HL-60 (cell line): Measurements from ENCODE around the gene NME2.

Source experiments
- CTCF ChIP-seq: IDR thresholded peaks from one replicate; pipeline ENCODE4 v1.5.1; 2011; ENCODE audit warnings: low read length, control low read depth, inconsistent platforms; ENCODE audit not compliant: insufficient read depth
- REST ChIP-seq: IDR thresholded peaks from 2 replicates; pipeline ENCODE4 v1.6.1; 2012; ENCODE audit warnings: low read depth; ENCODE audit not compliant: insufficient replicate concordance

DNA sequence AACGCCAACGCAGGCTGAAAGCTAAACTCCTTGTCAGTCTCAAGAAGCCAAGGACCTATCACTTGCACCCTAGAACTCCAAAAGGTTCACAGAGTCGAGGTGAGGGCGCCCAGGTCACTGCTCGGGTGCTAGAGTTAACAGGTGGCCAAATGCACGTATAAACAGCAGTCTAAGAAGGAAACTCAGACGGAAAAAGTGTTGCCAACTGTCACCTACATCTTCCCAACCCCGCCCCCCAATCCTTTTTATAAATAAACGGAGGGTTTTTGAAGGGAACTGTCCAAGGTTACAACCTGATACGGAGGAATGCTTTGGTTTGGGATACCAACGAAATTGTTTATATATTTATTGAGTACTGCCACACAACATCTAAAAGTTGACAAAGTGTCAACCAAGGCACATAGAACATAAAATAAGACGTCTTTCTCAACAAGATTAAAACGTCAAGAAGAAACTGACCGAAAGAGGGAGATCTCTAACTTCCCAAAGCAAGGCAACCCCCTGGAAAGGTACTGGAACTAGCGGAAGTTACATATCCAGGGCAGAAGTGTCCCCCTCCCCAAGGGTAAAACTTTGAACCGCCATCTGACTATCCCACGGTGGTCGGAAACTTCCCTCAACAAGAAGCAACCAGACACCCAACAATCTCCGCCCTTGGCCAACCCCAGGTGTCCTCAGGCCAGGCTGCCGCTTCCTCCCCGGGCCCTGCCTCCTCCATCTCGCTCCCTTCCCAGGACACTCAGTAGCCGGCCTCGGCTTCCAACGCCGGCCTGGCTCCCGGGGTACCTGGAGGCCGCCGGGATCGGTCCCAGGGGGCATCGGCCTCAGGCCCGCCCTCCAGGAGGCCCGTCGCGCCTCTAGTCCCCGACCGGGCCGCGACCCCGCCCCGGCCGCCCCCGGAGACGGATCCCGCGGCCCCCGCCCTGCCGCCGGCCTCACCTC is 46.5 kb upstream of the NME2 start:
- no peak for TF ChIP-seq CTCF
- TF ChIP-seq REST, result peak; percentile 90
